Coronary artery (tissue), 2 donors: ENCODE measurements around the gene ASB13.

ENCODE experiments used
- DNase-seq: peaks from one replicate; pipeline ENCODE4 v3.0.0-alpha.2; 2017; ENCODE audit warnings: low spot score
- H3K27ac ChIP-seq, 2 donors: fragments of 200-600 bp; sonication (generic); one replicate each; pipeline ENCODE4 v1.5.1; 2016 to 2019
- H3K4me3 ChIP-seq: fragments of 200-600 bp; sonication (generic); 2 replicates; pipeline ENCODE4 v1.5.1; 2016; ENCODE audit warnings: mild to moderate bottlenecking, moderate library complexity
- CTCF ChIP-seq: fragments of 200-600 bp; sonication (generic); IDR thresholded peaks from one replicate; pipeline ENCODE4 v1.5.1; 2019; ENCODE audit warnings: antibody characterized with exemption

ASB13 gene

GRCh38 chr10:5613481-5614154 lies 52.8 kb downstream of the ASB13 start:
- no peak for TF ChIP-seq CTCF
- Histone ChIP-seq H3K4me3 (peak overlapping the region; percentile 4), H3K27ac (peak overlapping the region; percentile 65 to 96)
- no peak for DNase-seq

GRCh38 chr10:5611899-5612680 lies 54.3 kb downstream of the ASB13 start:
- no peak for DNase-seq
- no peak for TF ChIP-seq CTCF
- Histone ChIP-seq H3K27ac (peak overlapping the region in 1 of 2 donors; percentile 51), H3K4me3 (no peak overlapping the region)

- DNase-seq: no peak
- Histone ChIP-seq H3K27ac (peak overlapping the region; percentile 60 to 76), H3K4me3 (no peak overlapping the region)
Observed at GRCh38 chr10:5609952-5610616, 56.3 kb downstream of the ASB13 start.

GRCh38 chr10:5608608-5609220 lies 57.7 kb downstream of the ASB13 start:
- DNase-seq: no peak
- Histone ChIP-seq H3K4me3 (peak overlapping the region; percentile 51), H3K27ac (peak overlapping the region; percentile 60 to 76)
- TF ChIP-seq CTCF: no peak

More at GRCh38 chr10:5609952-5610616, 56.3 kb downstream of the ASB13 start:
- TF ChIP-seq CTCF: no peak

- no peak for DNase-seq
- Histone ChIP-seq H3K4me3 (no peak overlapping the region), H3K27ac (no peak overlapping the region)
- no peak for TF ChIP-seq CTCF
Observed at GRCh38 chr10:5607594-5607993, 58.8 kb downstream of the ASB13 start.

GRCh38 chr10:5606864-5607263 lies 59.5 kb downstream of the ASB13 start:
- DNase-seq: no peak
- H3K27ac ChIP-seq: no peak overlapping the region

More at GRCh38 chr10:5606864-5607263, 59.5 kb downstream of the ASB13 start:
- no peak for TF ChIP-seq CTCF
- no peak overlapping the region for H3K4me3 ChIP-seq
